Esophagus squamous epithelium (tissue), 5 donors: Measurements from ENCODE around the gene VPS45. TPM values are rescaled to one million over a fixed set of nuclear protein-coding genes. Genes with fewer than 3 reads are reported as not detected.
"Not testable (repeated sequence)": the region's sequence is repeated elsewhere in the genome, so short reads cannot be mapped to it uniquely, and the experiment has no call there.

Experiments used
- DNase-seq: peaks from one replicate; lab custom pipeline; 2025; lab: John Stamatoyannopoulos, UW
- H3K27ac ChIP-seq, 4 donors: fragments of 200-600 bp; sonication (generic); one replicate each; pipeline ENCODE4 v1.5.1; 2016 to 2019; ENCODE audit warnings: mild to moderate bottlenecking in 1 of 4
- H3K27me3 ChIP-seq, 4 donors: fragments of 200-600 bp; sonication (generic); 1 replicate in 3 of 4; 2 replicates in 1 of 4; pipeline versions ENCODE4 v1.5.1 to v1.6.0; 2017 to 2021; ENCODE audit warnings: antibody characterized with exemption in 1 of 4
- H3K36me3 ChIP-seq, 3 donors: fragments of 200-600 bp; sonication (generic); one replicate each; pipeline ENCODE4 v1.5.1; 2016 to 2019
- H3K4me1 ChIP-seq, 3 donors: fragments of 200-600 bp; sonication (generic); one replicate each; pipeline ENCODE4 v1.5.1; 2017 to 2019
- H3K4me3 ChIP-seq, 4 donors: fragments of 200-600 bp; sonication (generic); 1 replicate in 3 of 4; 2 replicates in 1 of 4; pipeline ENCODE4 v1.5.1; 2016 to 2019; ENCODE audit warnings: mild to moderate bottlenecking in 2 of 4, moderate library complexity in 1 of 4
- H3K9me3 ChIP-seq, 3 donors: fragments of 200-600 bp; sonication (generic); one replicate each; pipeline ENCODE4 v1.5.1; 2016 to 2019
- POLR2A ChIP-seq, 4 donors: fragments of 450-650 bp; IDR thresholded peaks; one replicate each; pipeline ENCODE4 v1.6.1; 2017; ENCODE audit warnings: antibody characterized with exemption in 4 of 4, mild to moderate bottlenecking in 4 of 4, moderate library complexity in 3 of 4
- whole genome bisulfite sequencing, 2 donors: methylation state at CpG; one replicate each; pipeline ENCODE4 v1.1.5; 2018; 5-methylcytosine and 5-hydroxymethylcytosine counted together
- intact Hi-C: fragments of 100-400 bp; cut with DNase I; formaldehyde crosslinking; loops from one replicate; pipeline ENCODE4 v1.15.0; 2022
- total RNA-seq, 4 donors: library from RNA; depleted of rRNA; stranded (reverse); fragments of >200 nt; gene quantifications; one replicate each; pipeline ENCODE4 v1.1.0, GENCODE V29; 2016
- TF ChIP-seq, protein P1 (sequence below), 6 experiments: fragments of 450-650 bp in 4 of 6; fragments of 200-600 bp in 2 of 6; sonication (generic) in 2 of 6; IDR thresholded peaks; one replicate each; pipeline ENCODE4 v1.5.1; 2016 to 2019; ENCODE audit warnings: antibody characterized with exemption in 6 of 6, mild to moderate bottlenecking in 4 of 6, moderate library complexity in 4 of 6
- donor health status: DM: yes; HTN: yes; CAD: no.

The VPS45 gene
- total RNA-seq, 4 donors from 2014 or later, result 23.4 to 31.7 (median 29.1) TPM

DNA sequence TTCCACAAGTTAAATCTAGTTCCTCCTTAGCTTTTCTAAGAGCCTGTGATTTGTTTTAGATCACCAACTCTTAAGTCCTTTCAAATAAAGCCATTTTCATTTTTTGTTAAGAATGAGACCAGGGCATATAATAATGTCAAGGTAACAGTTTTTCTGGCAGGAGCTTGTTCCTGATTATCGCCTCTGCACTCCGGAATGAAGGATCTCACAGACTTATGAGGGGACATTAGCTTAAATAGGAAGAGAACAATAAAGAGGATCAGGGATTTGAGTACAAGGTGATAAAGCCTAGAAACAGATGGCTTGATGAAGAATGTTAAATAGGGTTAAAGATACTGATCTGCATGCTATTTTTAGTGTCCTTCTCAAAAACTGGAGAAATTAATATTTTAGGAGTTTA, 43.4 kb upstream of the VPS45 start:
- peaks cover 0 to 16% (median 0%) of the 10 kb centered on the region in 3 donors for H3K4me1 ChIP-seq
- no peaks in the 10 kb centered on the region for H3K36me3 ChIP-seq
- intact Hi-C loops, result no loop called here
- TF ChIP-seq POLR2A (IDR thresholded peaks at IDR 0.05), result no peak
- TF ChIP-seq, protein P1, sequence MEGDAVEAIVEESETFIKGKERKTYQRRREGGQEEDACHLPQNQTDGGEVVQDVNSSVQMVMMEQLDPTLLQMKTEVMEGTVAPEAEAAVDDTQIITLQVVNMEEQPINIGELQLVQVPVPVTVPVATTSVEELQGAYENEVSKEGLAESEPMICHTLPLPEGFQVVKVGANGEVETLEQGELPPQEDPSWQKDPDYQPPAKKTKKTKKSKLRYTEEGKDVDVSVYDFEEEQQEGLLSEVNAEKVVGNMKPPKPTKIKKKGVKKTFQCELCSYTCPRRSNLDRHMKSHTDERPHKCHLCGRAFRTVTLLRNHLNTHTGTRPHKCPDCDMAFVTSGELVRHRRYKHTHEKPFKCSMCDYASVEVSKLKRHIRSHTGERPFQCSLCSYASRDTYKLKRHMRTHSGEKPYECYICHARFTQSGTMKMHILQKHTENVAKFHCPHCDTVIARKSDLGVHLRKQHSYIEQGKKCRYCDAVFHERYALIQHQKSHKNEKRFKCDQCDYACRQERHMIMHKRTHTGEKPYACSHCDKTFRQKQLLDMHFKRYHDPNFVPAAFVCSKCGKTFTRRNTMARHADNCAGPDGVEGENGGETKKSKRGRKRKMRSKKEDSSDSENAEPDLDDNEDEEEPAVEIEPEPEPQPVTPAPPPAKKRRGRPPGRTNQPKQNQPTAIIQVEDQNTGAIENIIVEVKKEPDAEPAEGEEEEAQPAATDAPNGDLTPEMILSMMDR (IDR thresholded peaks at IDR 0.05), result no peak
- no peak overlapping the region for H3K27ac ChIP-seq
- no peak overlapping the region for H3K4me3 ChIP-seq
- 92% methylated on average over 2 of the region's 2 CpGs for WGBS, 2 donors
- no peak for DNase-seq
- no peaks in the 10 kb centered on the region for H3K27me3 ChIP-seq
- H3K9me3 ChIP-seq, result no peaks in the 10 kb centered on the region

DNA sequence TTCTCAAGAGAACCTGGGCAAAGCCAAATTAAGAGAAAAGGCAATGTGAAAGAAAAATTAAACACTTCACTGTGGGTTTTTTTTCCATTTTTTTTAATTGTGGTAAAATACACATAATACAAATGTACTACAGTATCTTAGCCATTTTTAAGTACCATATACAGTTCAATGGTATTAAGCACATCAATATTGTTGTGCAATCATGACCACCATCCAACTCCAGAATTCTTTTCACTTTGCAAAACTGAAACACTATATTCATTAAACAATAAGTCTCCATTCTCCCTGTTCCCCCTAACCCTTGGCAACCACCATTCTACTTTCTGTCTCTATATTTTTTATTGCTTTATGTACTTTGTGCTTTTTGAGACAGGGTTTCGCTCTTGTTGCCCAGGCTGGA, 39.3 kb upstream of the VPS45 start:
- no peak for DNase-seq
- 100% methylated on average over 1 of the region's 1 CpG for WGBS, 2 donors
- intact Hi-C loops, result no loop called here
- no peaks in the 10 kb centered on the region for H3K9me3 ChIP-seq
- no peaks in the 10 kb centered on the region for H3K4me1 ChIP-seq
- TF ChIP-seq, protein P1 (IDR thresholded peaks at IDR 0.05), result no peak
- TF ChIP-seq POLR2A (IDR thresholded peaks at IDR 0.05), result no peak
- no peak overlapping the region for H3K27ac ChIP-seq
- H3K36me3 ChIP-seq, result no peaks in the 10 kb centered on the region
- no peaks in the 10 kb centered on the region for H3K27me3 ChIP-seq
- H3K4me3 ChIP-seq, result no peak overlapping the region

DNA sequence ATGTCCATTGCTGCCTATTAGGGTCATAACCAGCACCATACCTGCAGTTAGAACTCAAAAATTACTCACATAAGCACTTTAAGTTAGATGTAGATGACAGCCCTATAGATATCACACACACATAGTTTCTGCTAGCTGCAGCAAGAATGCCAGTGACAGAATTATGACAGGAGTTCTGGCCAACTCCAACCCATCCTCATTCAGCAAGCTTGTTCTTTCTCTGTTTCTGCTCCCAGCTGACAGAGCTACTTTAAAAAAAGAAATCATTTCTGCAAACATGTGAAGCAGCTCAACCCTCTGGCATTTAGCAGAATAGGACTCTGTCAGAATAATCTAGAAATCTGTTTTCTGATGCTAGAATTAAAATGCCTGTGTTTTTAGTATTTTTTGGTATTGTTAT, 33.2 kb upstream of the VPS45 start:
- Histone ChIP-seq H3K27me3 (no peaks in the 10 kb centered on the region), H3K4me1 (no peaks in the 10 kb centered on the region), H3K4me3 (no peak overlapping the region), H3K27ac (no peak overlapping the region), H3K9me3 (no peaks in the 10 kb centered on the region), H3K36me3 (no peaks in the 10 kb centered on the region)
- intact Hi-C loops, result no loop called here
- no peak for DNase-seq
- no peak for TF ChIP-seq POLR2A (IDR thresholded peaks at IDR 0.05)

DNA sequence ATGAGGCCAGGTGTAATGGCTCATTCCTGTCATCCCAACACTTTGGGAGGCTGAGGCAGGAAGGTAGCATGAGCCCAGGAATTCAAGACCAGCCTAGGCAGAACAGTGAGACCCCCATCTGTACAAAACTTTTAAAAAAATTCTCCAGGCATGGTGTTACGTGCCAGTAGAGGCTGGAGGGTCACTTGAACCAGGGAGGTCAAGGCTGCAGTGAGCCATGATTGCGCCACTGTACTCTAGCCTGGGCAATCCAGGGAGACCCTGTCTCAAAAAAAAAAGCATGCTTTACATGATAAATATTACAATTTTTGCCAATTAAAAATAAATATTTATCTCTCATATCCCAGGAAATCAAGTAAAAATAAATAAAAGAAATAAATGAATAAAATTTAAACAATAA, 17.6 kb upstream of the VPS45 start:
- DNase-seq, result no peak
- H3K27me3 ChIP-seq, result no peaks in the 10 kb centered on the region
- intact Hi-C loops, result loop anchor here (5.0 kb wide), 1 partner anchor 88 kb away; no protein-coding TSS in a partner anchor
- 83 to 87% methylated on average over 2 of the region's 2 CpGs for WGBS, 2 donors
- peaks cover 0 to 7% (median 0%) of the 10 kb centered on the region in 3 donors for H3K4me1 ChIP-seq
- TF ChIP-seq POLR2A (IDR thresholded peaks at IDR 0.05), result no peak
- TF ChIP-seq, protein P1 (IDR thresholded peaks at IDR 0.05), result no peak
- H3K9me3 ChIP-seq, result no peaks in the 10 kb centered on the region
- no peaks in the 10 kb centered on the region for H3K36me3 ChIP-seq
- no peak overlapping the region for H3K4me3 ChIP-seq
- no peak overlapping the region for H3K27ac ChIP-seq

GRCh38 chr1:150051089-150051373, 16.5 kb upstream of the VPS45 start:
- no peak for DNase-seq
- H3K27ac ChIP-seq, result no peak overlapping the region
- H3K36me3 ChIP-seq, result no peaks in the 10 kb centered on the region
- no peaks in the 10 kb centered on the region for H3K27me3 ChIP-seq
- intact Hi-C loops, result loop anchor here (5.0 kb wide), 1 partner anchor 89 kb away; no protein-coding TSS in a partner anchor
- no peaks in the 10 kb centered on the region for H3K9me3 ChIP-seq
- 47 to 56% methylated on average over 7 of the region's 7 CpGs for whole genome bisulfite sequencing, 2 donors
- no peak overlapping the region for H3K4me3 ChIP-seq
- TF ChIP-seq, protein P1 (IDR thresholded peaks at IDR 0.05), result no peak
- TF ChIP-seq POLR2A (IDR thresholded peaks at IDR 0.05), result no peak
- H3K4me1 ChIP-seq, result peaks cover 0 to 7% (median 0%) of the 10 kb centered on the region in 3 donors

DNA sequence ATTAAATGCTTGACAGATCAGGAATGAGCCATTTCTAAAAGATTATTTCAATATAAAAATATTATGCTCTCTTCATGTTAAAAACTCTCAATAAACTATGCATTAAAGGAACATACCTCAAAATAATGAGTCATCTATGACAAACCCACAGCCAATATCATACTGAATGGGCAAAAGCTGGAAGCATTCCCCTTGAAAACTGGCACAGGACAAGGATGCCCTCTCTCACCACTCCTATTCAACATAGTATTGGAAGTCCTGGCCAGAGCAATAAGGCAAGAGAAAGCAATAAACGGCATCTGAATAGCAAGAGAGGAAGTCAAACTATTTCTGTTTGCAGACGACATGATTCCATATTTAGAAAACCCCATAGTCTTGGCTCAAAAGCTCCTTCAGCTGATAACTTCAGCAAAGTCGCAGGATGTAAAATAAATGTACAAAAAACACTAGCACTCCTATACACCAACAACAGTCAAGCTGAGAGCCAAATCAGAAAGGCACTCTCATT, 15.6 kb upstream of the VPS45 start:
- DNase-seq, H3K27ac ChIP-seq, H3K4me1 ChIP-seq, H3K36me3 ChIP-seq, H3K4me3 ChIP-seq, H3K27me3 ChIP-seq, H3K9me3 ChIP-seq: not testable (repeated sequence)
- 23 to 43% methylated on average over 3 of the region's 3 CpGs for WGBS, 2 donors
- intact Hi-C loops, result loop anchor here (5.0 kb wide), 1 partner anchor 90 kb away; no protein-coding TSS in a partner anchor
